CD14-positive monocyte (primary cell): Measurements from ENCODE around the gene VWA3A. TPM values are rescaled to one million over a fixed set of nuclear protein-coding genes. Genes with fewer than 3 reads are reported as not detected.

Experiments used
- polyA plus RNA-seq, 3 donors: library from polyadenylated mRNA; depleted of rRNA in 1 of 3; unstranded in 2 of 3; stranded (reverse) in 1 of 3; fragments of 300-500 nt in 2 of 3; fragments of >200 nt in 1 of 3; fragmentation: Illumina TruSeq in 2 of 3; gene quantifications; 1 replicate in 2 of 3; 2 replicates in 1 of 3; pipeline ENCODE4 v1.2.3, GENCODE V29; 2012 to 2021

The VWA3A gene
- polyA plus RNA-seq, 3 donors = 0.09 TPM; not detected in 2

Other genes starting within 250 kb of the VWA3A start
- 10 to 100 TPM in 1 of 3 donors, under 1 TPM in 2; 0.17 to 87.7 (median 0.55) TPM for gene NPIPB4, start 234.8 kb upstream of the VWA3A start, polyA plus RNA-seq
- gene UQCRC2, start 139.2 kb upstream of the VWA3A start, polyA plus RNA-seq = 100 to 1,000 TPM; 101 to 195 (median 189) TPM
- gene PDZD9, start 91.4 kb upstream of the VWA3A start, polyA plus RNA-seq = under 1 TPM in 1 of 3 donors, not detected in 2; 0.31 TPM
- gene MOSMO, start 84.4 kb upstream of the VWA3A start, polyA plus RNA-seq = 1 to 10 TPM in 2 of 3 donors, under 1 TPM in 1; 0.95 to 9.1 (median 2.5) TPM
- under 1 TPM in 2 of 3 donors, not detected in 1; 0.16 to 0.23 TPM for gene SDR42E2, start 70.0 kb downstream of the VWA3A start, polyA plus RNA-seq
- gene EEF2K, start 113.7 kb downstream of the VWA3A start, polyA plus RNA-seq = 1 to 10 TPM in 2 of 3 donors, under 1 TPM in 1; 0.85 to 6.5 (median 1.7) TPM
- 10 to 100 TPM in 1 of 3 donors, 1 to 10 TPM in 2; 4.1 to 34.6 (median 5.7) TPM for gene POLR3E, start 204.9 kb downstream of the VWA3A start, polyA plus RNA-seq